Fibroblast of the aortic adventitia (primary cell): ENCODE data around the gene MEGF11. TPM values are rescaled to one million over a fixed set of nuclear protein-coding genes. Genes with fewer than 3 reads are reported as not detected.

Experiments used
- DNase-seq: peaks from one replicate; pipeline ENCODE4 v3.0.0-alpha.2; 2010; ENCODE audit warnings: low read depth
- H3K4me3 ChIP-seq: 2 replicates; pipeline ENCODE4 v1.5.1; 2011; ENCODE audit warnings: low read depth, mild to moderate bottlenecking, control low read depth, low read length, moderate library complexity
- CTCF ChIP-seq: IDR thresholded peaks from 2 replicates; pipeline ENCODE4 v1.5.1; 2011; ENCODE audit warnings: mild to moderate bottlenecking, low read length, control low read depth, inconsistent platforms; ENCODE audit not compliant: insufficient read depth
- total RNA-seq: library from RNA; depleted of rRNA; stranded (reverse); fragments of >200 nt; gene quantifications from 2 replicates; pipeline ENCODE4 v1.2.3, GENCODE V29; 2012; ENCODE audit warnings: low replicate concordance

MEGF11 gene
- total RNA-seq, 1 donor, result 0.36 TPM

DNA sequence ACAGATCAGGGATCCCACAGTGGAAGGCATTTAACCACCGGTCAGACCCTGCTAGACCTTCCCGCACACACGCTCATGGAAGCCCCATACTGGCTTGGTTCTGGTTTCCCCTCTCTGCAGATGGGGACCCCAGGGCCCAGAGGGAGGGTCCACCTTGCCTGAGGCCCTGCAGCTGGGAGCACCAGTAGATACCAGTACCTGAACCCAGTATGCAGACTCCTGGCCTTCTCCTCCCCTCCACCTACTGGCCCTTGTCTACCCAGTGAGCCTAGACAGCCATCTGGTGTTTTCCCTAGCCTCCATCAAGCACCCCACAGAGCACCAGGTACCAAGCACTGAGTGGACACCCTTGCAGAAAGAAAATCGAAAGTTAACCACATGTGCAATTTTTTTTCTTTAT is 65.1 kb downstream of the MEGF11 start:
- DNase-seq, result no peak

GRCh38 chr15:66187271-66187670 is 66.3 kb downstream of the MEGF11 start:
- no peak overlapping the region for H3K4me3 ChIP-seq
- DNase-seq, result no peak
- no peak for TF ChIP-seq CTCF

More for the DNA sequence above, 65.1 kb downstream of the MEGF11 start:
- no peak overlapping the region for H3K4me3 ChIP-seq
- TF ChIP-seq CTCF, result no peak

DNA sequence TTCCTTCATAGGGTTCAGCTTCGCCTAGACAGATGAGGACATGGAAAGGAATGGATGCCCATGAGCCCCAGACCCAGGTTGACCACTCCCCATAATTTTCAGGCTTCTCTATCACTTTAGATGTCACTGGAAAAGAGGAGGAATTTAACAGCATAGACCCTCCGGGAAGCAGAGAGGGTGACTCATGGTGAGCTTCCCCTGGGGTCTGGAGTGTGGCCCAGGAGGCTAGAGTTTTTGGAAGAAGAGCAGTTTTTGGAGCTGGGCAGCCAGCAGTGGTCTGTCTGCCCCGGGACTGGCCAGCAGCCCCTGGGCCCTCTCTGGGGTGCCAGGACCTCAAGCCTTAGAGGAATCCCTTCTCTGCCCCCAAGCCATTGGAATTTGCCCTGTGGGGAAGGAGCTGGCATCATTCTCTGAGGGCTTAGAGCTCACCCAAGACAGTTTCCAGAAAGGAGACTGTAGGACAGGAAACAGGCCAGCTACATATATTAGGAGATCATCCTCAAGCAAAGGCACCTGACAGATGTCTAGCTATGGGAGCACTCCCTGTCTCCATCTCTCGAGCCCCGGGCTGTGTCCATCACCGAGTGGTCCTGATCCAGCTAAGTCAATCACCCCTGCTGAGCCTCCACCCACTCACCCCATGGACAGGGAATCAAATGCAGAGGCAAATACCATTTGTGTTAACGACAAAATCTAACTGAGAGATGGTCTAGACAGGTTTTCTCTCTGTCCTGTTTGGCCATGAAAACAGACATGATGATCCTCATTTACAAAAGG is 67.3 kb downstream of the MEGF11 start:
- no peak overlapping the region for H3K4me3 ChIP-seq
- TF ChIP-seq CTCF, result no peak
- DNase-seq, result peak; percentile 44

GRCh38 chr15:66184936-66185790 is 68.4 kb downstream of the MEGF11 start:
- TF ChIP-seq CTCF, result no peak
- H3K4me3 ChIP-seq, result no peak overlapping the region
- peak; percentile 56 for DNase-seq

GRCh38 chr15:66184492-66184891 is 69.1 kb downstream of the MEGF11 start:
- TF ChIP-seq CTCF, result no peak

DNA sequence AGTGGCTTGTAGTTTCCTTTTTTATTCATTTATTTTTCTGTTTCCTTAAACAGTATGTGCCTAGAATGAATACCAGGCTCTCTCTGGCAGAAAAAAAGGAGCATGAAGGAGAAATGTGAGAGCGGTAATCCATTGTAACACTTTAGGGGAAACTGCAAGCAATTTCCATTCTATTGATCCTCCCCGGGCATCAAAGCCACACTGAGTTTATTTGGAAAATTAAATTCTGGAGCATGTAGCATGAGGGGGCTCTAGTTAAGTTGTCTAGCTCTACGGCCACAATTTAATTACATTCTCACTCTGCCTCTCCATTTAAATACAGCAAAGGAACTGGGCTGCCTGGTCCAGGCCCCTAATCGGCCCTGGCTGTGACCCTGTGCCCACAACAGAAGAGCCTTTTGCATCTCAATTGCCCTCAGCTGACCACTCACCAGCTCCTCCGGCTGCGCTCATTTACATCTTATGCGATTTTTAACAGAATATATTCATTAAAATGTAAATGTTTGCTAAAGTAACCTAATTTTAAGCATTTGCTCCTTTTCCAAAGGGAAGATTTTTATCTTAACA is 72.9 kb downstream of the MEGF11 start:
- no peak overlapping the region for H3K4me3 ChIP-seq
- no peak for DNase-seq
- no peak for TF ChIP-seq CTCF

More at GRCh38 chr15:66184492-66184891, 69.1 kb downstream of the MEGF11 start:
- no peak overlapping the region for H3K4me3 ChIP-seq
- DNase-seq, result no peak
